Activated CD4-positive, alpha-beta T cell treated with anti-CD3 and anti-CD28 coated beads for 4 hours (primary cell): ENCODE measurements around the gene H19.

Experiments used
- DNase-seq, 2 donors: peaks; one replicate each; pipeline ENCODE4 v3.0.0-alpha.2; 2020

H19 gene

GRCh38 chr11:1982873-1983600, 14.6 kb downstream of the H19 start:
- no peak for DNase-seq

DNA sequence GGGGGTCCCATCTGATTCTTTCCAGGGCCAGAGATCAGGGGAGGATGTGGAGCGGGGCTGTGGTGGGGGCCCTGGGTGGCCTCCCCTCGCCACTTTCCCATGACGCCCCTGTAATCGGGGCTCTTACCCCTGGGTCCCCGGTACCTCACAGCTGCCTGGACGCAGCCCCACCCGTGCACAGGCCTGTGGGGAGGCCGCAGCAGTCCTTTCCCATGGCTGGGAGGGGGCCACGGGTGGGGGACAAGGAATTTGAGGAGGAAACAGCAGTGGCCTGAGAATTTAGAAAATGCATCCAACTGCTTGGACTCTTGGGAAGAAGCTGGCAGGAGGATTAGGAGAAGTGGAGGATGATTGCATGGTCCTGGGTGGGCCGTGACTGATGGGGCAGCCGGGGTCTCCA, 18.0 kb downstream of the H19 start:
- DNase-seq = no peak

DNA sequence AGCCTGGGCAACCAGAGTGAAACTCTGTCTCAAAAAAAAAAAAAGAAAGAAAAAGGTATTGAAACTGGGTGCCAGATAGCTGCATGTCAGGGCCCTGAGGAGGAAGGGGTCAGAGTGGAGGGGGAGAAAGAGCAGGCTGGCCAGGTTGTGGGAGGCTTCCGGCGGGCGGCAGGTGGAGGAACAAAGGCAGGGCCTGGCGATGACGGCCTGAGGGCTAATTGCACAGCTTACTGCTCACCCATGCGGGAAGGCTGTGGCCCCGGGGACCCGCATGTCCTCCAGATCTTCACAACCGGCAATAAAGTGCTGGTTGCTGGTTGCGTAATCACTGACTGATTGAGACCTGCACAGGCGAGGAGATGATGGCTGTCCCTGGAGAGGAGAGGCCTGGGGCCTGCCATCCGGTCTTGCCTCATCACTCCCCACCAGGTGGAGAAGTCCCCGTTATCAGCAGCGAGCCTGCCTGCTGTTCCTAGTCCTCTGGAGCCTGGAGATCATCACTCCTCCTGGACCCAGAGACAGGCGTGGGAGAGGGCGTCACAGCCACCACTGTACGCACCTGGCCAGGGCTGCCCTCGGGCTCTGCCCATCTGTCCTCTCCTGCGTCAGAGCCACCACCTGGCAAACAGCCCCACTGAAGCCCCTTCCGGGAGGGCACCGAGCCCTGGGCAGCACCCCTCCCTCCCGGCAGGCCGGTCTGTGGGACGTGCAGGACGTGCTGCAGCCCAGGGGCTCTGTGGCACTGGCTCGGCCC, 18.7 kb downstream of the H19 start:
- DNase-seq = no peak

DNA sequence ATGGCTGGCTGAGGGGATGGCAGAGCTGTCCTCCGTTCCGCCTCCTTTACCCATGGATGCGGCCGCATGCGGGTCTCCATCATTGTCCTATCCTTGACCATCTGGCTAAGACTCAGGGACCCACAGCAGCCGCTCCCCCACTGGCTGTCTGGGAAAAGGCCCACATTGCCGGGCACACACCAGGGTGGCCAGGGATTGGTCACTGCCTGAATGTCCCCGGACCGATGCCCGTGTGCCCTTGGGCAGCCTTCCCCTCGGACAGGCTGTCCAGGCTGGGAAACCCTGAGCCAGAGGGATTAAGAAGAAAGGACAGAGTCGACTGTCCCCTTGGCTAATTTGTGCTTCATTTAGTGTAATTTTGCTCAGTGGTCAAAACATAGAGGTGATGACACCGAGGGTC, 22.5 kb downstream of the H19 start:
- no peak for DNase-seq

DNA sequence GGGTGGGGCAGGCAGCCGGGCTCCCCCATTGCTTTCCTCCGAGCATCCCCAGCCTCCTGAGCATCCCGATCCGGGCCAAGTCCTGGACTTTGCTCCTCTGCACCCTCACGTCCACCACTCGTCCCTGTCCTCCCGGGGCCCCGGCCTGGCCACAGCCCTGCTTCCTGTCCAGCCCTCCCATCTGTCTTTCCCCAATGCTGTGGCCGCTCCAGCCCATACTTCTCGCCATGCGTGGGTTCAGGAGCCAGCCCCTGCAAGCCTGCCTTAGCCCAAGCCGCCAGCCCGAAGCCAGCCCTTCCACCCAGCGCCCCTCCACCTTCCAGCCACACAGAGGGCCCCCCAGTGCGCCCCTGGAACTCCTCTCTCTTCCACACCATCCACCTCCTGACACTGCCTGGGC, 26.7 kb downstream of the H19 start:
- no peak for DNase-seq

DNA sequence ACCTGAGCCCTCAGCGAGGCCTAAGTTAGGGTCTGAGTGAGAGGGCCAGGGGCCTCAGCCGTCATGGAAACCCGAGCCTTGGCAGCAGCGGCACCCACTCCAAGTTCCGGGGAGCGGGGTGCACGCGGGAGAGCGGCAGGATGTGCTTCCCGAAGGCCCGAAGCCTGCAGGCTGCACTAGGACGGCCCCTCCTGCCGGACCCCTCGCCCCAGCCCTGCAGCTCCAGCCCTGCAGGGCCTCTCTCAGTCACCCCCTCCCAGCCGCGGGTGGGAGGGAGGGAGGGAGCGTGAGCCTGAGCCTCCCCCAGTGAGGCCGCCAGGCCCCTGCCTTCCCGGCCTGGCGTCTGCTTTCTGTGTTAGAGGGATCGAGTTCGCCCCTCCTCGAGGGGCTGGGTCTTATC, 27.9 kb downstream of the H19 start:
- DNase-seq = no peak

DNA sequence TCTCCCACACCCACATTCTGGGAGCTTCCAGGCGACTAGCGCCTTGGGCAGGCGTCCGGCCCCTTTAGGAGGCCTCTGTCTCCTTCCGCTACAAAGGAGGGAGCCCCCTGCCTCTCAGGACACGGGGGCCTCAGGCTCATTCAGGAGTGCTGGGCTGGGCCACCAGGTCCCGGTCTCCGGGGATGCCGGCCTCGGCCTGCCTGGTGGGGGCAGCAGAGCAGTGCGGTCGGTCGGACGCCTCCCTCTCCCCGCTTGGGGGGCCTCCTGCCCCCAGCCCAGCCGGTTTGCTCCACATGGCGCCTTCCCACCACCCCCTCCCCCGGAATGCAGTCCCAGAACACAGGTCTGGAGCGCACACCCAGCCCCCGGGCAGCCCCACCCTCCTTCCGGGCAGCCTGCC, 28.6 kb downstream of the H19 start:
- DNase-seq = no peak

GRCh38 chr11:1968454-1969002, 29.1 kb downstream of the H19 start:
- no peak for DNase-seq

DNA sequence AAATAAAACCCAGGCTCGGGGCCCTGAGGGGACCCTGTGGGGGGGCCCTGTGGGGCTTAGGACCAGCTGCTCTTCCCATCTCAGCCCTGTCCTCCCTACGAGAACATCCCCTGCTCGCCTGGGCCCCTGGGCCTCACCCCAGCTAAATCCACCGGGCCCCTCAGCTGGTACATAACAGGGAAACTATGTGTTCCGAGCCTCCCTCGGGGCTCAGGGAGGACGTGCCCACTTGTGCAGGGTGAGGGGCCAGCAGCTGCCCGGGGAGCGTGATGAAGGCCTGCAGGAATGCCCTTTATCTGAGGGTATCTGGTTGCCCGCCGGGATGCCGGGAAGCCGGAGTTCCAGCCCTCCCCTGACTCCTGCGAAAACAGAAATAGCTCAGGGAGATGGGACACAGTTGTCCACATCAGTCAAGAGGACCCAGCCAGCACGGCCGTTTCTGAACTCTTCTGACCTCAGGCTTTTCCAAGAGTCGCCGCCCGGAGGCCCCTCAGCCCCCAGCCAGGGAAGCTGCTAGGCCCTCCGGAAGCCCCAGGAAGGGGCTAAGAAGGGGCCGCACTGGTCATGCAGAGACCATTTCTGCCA, 29.9 kb downstream of the H19 start:
- no peak for DNase-seq

DNA sequence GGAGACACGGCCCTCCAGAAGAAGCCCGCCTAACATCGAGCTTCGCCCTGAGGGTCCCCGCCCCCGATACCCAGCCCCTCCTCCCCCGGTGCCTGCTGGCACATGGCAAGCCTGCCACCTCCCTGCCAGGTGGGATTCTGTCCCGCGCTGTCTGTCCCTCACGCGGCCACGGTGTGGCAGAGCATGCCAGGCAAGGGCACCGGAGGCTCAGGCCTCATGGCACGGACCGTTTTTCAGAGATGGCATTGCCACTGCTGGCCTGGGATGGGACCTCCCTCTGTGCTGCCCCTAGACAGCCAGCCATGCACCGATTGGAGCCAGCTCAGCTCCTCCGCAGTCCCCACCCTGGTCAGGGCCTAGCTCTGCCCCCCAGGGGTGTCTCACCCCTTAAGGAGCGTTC, 31.1 kb downstream of the H19 start:
- DNase-seq = no peak

DNA sequence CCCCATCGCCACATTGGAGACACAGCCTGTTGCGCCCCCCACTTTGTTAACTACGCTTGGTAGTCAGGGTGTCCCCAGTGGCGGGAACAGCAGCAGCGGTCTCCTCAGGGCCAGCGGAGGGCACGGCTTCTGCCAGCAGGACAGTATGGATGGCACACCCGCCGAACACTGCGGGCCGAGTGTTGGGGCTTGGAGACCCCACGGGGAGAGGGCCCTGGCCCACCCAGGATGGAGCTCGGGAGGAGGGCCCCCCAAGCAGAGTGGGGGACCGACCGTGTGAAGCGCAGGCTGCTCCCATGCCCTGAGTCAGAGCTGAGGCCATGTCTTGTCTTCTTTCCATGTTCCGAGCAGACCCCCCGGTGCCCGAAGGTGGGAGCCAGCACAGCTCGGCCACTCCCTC, 32.7 kb downstream of the H19 start:
- no peak for DNase-seq

GRCh38 chr11:1964348-1964747, 33.3 kb downstream of the H19 start:
- DNase-seq = no peak

GRCh38 chr11:1963864-1964263, 33.8 kb downstream of the H19 start:
- DNase-seq = no peak

DNA sequence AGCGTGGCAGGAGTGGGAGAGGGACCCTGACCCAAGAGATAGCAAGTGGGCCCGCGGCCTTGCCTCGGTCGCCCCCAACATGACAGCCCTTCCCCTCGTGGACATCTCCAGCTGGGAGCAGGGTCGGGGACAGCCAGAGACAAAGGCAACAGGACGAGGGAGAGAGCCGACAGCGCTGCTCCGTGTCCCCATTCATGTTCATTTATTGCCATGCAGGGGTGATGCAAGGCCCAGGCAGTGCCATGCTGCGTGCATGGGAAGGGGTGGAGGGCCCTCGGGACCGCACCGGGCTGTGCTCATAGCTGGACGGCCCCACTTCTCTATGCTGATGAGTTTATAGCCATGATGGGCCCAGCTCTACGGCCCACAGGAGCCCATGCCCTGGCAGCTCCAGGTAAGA, 37.9 kb downstream of the H19 start:
- DNase-seq = no peak

DNA sequence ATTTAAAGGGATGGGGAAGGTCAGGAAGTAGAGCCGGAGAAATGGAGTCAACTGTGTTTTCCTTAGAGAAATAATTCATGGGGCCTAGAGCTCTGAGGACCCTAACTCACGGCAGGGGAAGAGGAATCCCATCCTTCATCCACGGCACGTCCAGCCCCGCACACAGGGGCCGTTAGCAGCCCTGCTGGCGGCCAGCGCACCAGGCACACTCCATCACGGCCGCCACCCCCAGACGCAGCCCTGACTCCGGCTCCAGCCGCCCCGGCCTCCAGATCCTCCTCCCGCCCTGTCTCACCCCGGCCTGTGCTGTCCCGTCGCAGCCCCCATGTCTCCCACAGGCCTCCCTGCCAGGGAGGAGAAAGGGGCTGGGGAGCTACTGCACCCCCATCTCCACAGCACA, 39.3 kb downstream of the H19 start:
- no peak for DNase-seq

DNA sequence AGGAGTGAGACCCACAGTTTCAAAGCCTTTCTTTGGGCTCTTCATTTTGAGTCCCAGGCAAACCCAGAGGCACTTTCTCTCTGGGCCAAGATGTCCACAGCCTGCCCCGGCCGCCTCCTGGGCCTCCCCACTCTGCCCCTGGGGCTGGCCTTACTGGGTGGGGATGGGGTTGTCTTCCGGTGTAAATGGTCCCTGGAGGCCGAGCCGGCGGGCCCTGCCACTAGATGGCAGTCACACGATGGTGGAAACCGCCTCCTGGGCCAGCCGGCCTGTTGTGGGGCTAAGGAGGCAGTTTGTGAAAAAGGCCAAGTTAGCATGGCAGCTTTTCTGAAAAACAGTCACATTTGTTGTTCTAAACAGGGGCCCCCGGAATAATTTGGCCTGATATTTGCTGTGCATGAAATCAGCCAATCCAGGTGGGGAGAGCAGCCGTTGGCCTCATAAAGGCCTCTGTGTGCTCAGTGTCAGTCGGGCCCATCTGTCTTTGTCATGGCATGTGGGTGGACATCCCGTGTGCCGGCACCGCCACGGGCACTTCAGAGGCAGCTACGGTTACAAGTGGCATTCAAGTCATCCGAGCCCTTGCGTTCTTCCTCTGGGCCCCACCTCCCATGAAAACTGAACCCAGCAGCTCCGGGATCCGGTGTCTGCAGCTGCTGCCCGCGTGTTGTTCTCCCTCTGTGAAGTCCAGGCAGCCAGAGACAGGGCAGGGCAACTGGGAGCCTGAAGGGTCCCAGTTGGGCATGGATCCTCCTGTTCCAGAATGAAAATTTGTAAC, 44.0 kb downstream of the H19 start:
- DNase-seq = no peak

GRCh38 chr11:1952806-1953482, 44.7 kb downstream of the H19 start:
- DNase-seq = no peak

DNA sequence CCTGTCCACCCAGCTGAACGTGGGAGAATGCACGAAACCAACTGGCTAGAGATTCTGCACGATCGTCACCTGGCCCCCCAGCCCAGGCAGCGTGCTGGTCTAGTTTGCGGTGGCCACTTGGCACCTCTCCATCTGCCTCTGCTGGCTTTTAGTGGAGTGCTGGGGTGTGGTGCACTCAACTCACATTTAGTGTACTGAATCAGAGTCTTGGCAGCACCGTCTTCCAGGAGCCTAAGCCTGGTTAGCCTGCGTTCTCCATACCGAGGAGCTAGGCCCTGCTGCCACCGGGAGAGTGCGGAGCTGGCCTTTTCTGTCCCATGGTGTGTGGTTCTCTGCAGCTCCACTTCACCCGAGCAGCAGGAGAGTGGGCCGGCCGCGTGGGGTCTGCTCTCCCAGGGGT, 47.7 kb downstream of the H19 start:
- DNase-seq = no peak

GRCh38 chr11:1949302-1949701, 48.3 kb downstream of the H19 start:
- no peak for DNase-seq

DNA sequence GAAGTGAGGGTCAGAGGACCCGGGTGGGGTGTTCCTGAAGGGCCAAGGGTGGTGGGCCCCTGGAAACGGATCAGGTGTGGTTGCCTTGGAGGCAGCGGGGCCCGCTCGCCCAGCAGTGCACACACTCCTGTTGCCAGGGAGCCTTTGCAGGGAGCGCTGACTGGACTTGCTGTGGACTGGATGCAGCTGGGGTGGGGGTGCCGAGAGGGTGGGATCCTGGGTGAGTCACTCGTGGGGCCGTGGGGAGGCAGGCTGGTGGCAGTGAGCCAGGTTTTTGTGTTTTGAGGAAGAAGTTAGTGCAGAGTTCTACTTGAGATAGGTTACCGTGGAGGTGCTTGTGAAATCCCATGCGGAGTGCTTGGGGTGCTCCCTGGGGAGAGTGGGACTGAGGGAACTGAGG, 49.3 kb downstream of the H19 start:
- peak in 1 of 2 donors; percentile 1 for DNase-seq

DNA sequence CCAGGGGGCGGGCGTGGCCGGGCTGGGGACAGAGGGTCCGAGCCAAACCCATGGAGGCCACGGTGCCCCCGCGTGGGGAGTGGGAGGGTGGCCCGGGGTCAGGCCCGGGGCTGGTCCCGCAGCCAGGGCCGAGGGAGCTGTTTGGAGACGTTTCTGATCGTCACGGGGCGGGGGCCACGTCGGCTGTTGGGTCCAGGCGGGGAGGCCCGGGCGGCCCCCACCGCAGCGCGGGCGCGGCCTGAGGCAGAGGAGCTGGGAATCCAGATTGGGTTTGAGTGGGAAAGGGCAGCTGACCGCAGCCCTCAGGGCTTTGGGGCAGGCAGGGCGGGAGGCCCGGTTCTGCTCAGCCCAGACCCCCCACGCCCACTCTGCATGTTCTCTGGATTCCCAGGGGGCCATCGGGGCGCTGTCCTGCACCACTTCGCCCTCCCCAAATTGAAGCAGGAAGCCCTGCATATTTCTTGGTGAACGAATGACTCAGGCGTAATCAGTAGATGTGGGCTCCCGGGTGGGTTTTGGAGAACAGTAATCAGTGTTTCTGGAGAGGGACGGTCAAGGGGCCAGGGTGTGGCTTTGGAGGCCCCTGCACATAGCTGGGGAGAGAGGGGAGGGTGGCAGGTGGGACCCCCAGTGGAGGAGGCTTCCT, 49.9 kb downstream of the H19 start:
- no peak for DNase-seq
